ENCODE results near the gene GLYATL3.

- TF ChIP-seq, protein P1, sequence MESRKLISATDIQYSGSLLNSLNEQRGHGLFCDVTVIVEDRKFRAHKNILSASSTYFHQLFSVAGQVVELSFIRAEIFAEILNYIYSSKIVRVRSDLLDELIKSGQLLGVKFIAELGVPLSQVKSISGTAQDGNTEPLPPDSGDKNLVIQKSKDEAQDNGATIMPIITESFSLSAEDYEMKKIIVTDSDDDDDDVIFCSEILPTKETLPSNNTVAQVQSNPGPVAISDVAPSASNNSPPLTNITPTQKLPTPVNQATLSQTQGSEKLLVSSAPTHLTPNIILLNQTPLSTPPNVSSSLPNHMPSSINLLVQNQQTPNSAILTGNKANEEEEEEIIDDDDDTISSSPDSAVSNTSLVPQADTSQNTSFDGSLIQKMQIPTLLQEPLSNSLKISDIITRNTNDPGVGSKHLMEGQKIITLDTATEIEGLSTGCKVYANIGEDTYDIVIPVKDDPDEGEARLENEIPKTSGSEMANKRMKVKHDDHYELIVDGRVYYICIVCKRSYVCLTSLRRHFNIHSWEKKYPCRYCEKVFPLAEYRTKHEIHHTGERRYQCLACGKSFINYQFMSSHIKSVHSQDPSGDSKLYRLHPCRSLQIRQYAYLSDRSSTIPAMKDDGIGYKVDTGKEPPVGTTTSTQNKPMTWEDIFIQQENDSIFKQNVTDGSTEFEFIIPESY (IDR thresholded peaks at IDR 0.05; ENCODE audit: borderline replicate concordance, low read depth), result no peak
- TF ChIP-seq CTCF (IDR thresholded peaks at IDR 0.05) (no peak), GABPA (IDR thresholded peaks at IDR 0.05; ENCODE audit: low read depth) (no peak), IRF3 (IDR thresholded peaks at IDR 0.05; ENCODE audit: low read depth, low read length) (no peak), MAX (IDR thresholded peaks at IDR 0.05; ENCODE audit: low read depth) (no peak), YY1 (IDR thresholded peaks at IDR 0.05; ENCODE audit: low read depth) (no peak), ELF1 (IDR thresholded peaks at IDR 0.05) (no peak), CHD2 (IDR thresholded peaks at IDR 0.05; ENCODE audit: low read length, partially characterized antibody) (no peak), JUND (IDR thresholded peaks at IDR 0.05) (no peak), POLR2AphosphoS5 (IDR thresholded peaks at IDR 0.05; ENCODE audit: low read depth, low read length) (no peak), TEAD4 (IDR thresholded peaks at IDR 0.05; ENCODE audit: borderline replicate concordance, insufficient read depth) (no peak), GATA2 (CRISPR knock-in tag; IDR thresholded peaks at IDR 0.05) (no peak), SMC3 (IDR thresholded peaks at IDR 0.05; ENCODE audit: low read depth, low read length) (no peak), RAD21 (IDR thresholded peaks at IDR 0.05; ENCODE audit: low read length) (no peak)
Observed at GRCh38 chr6:49479308-49479970, 20.3 kb upstream of the GLYATL3 start.

All from SK-N-SH (cell line).